Testis (tissue), 3 donors: ENCODE data around the gene SLCO3A1. TPM values are rescaled to one million over a fixed set of nuclear protein-coding genes. Genes with fewer than 3 reads are reported as not detected.

ENCODE experiments used
- DNase-seq: peaks from one replicate; pipeline ENCODE4 v3.0.0-alpha.2; 2019
- H3K27ac ChIP-seq, 2 donors: fragments of 200-600 bp; sonication (generic); one replicate each; pipeline ENCODE4 v1.5.1; 2019
- H3K27me3 ChIP-seq: fragments of 200-600 bp; sonication (generic); one replicate; pipeline ENCODE4 v1.5.1; 2019
- H3K36me3 ChIP-seq: fragments of 200-600 bp; sonication (generic); one replicate; pipeline ENCODE4 v1.5.1; 2017; ENCODE audit warnings: low read depth; ENCODE audit errors: missing control alignments
- H3K4me1 ChIP-seq: fragments of 200-600 bp; sonication (generic); one replicate; pipeline ENCODE4 v1.5.1; 2019
- H3K4me3 ChIP-seq, 2 donors: fragments of 200-600 bp; sonication (generic); one replicate each; pipeline ENCODE4 v1.5.1; 2017 to 2019
- H3K9me3 ChIP-seq: fragments of 200-600 bp; sonication (generic); one replicate; pipeline ENCODE4 v1.5.1; 2017
- CTCF ChIP-seq, 3 experiments: fragments of 450-650 bp in 2 of 3; fragments of 200-600 bp in 1 of 3; sonication (generic) in 1 of 3; IDR thresholded peaks; one replicate each; pipeline ENCODE4 v1.5.1; 2016 to 2019; ENCODE audit warnings: antibody characterized with exemption in 3 of 3, mild to moderate bottlenecking in 2 of 3, moderate library complexity in 1 of 3
- POLR2A ChIP-seq: fragments of 450-650 bp; IDR thresholded peaks from one replicate; pipeline ENCODE4 v1.6.1; 2017; ENCODE audit warnings: antibody characterized with exemption, mild to moderate bottlenecking, moderate library complexity
- WGBS, 2 donors: methylation state at CpG; one replicate each; pipeline ENCODE4 v1.1.5; 2018; 5-methylcytosine and 5-hydroxymethylcytosine counted together
- intact Hi-C: fragments of 100-400 bp; cut with DNase I; formaldehyde crosslinking; loops from one replicate; pipeline ENCODE4 v1.15.1; 2023; ENCODE audit warnings: low total_unique reads
- polyA plus RNA-seq: library from polyadenylated mRNA; stranded (reverse); fragments of 350-450 nt; fragmentation: Illumina TruSeq; extraction: RNeasy Lipid Tissue Mini Kit (QIAGEN cat#74804); gene quantifications from one replicate; pipeline ENCODE4 v1.2.3, GENCODE V29; 2014; ENCODE audit warnings: low read depth, low replicate concordance; ENCODE audit not compliant: insufficient read depth
- total RNA-seq, 2 donors: library from RNA; depleted of rRNA; stranded (reverse); fragments of >200 nt; gene quantifications; one replicate each; pipeline ENCODE4 v1.2.3, GENCODE V29; 2016

The SLCO3A1 gene
- total and polyA plus RNA-seq, 3 donors from 2014 or later = 76.3 to 144 (median 77.2) TPM

DNA sequence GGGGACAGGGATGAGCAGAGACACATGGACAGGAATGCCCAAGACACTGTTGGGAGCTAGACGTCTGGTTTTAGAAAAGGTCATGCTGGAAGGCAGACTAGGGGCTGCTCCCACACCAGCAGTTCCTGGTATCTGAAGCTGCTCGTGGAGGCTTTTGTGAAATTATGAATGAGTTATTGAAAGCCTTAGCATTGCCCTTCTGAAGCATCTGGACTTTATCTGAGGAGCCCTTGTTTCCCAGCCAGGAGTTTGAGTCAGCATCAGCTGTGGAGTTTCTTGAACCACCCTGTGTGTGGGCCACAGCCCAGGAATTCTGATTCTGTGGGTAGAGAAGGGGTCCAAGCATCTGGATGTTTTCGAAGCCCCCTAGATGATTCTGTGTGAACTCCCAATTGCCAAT, 258.7 kb downstream of the SLCO3A1 start:
- no peak overlapping the region for H3K27ac ChIP-seq
- TF ChIP-seq CTCF (IDR thresholded peaks at IDR 0.05) (no peak), POLR2A (no peak)
- no peak for DNase-seq
- H3K4me3 ChIP-seq = no peak overlapping the region
- H3K27me3 ChIP-seq = no peaks in the 10 kb centered on the region
- 40 to 49% methylated on average over 2 to 3 of the region's 3 CpGs for WGBS, 2 donors
- no peaks in the 10 kb centered on the region for H3K4me1 ChIP-seq
- intact Hi-C loops = no loop called here
- H3K9me3 ChIP-seq = no peaks in the 10 kb centered on the region
- no peaks in the 10 kb centered on the region for H3K36me3 ChIP-seq

DNA sequence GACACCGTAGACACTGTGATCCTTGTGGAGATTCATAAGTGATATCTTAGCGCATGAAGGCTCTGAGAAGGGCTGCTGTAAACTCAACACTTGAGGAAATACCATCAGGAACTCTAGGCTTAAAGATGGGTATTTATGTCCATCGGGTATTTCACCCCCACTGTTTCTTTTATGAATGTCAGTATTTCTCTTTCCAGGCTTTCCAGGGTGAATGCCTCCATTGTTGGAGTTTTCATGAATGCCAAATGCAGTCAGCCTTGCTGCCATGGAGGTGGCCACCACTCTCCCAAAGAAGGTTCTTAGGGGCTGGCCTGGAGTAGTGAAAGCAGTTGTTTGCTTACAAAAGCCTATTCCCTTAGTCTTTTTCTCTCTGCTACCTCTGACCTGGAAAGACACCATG, 259.2 kb downstream of the SLCO3A1 start:
- H3K36me3 ChIP-seq = no peaks in the 10 kb centered on the region
- TF ChIP-seq CTCF (IDR thresholded peaks at IDR 0.05) = no peak
- no peak for TF ChIP-seq POLR2A

DNA sequence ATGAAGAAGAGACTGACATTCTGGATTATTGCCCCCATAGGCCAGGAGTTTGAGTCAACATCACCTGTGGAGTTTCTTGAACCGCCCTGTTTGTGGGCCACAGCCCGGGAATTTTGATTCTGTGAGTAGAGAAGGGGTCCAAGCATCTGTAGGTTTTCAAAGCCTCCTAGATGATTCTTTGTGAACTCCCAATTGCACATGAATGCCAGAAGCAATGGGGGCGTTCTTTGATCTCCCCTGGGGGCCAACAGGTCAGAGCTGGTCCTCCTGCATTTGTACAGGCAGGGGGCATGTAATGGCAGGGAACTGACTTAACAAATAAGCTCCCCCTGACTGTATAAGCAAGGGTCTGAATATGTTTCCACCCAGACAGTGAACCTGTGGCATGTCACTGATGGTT, 260.3 kb downstream of the SLCO3A1 start:
- Histone ChIP-seq H3K4me1 (no peaks in the 10 kb centered on the region), H3K36me3 (no peaks in the 10 kb centered on the region), H3K27me3 (no peaks in the 10 kb centered on the region), H3K9me3 (no peaks in the 10 kb centered on the region), H3K4me3 (no peak overlapping the region), H3K27ac (no peak overlapping the region)
- WGBS, 2 donors = 44 to 97% methylated on average over 1 to 3 of the region's 3 CpGs
- intact Hi-C loops = no loop called here
- DNase-seq = no peak
- TF ChIP-seq CTCF (IDR thresholded peaks at IDR 0.05) (no peak), POLR2A (no peak)

More for the DNA sequence above, 259.2 kb downstream of the SLCO3A1 start:
- Histone ChIP-seq H3K9me3 (no peaks in the 10 kb centered on the region), H3K27me3 (no peaks in the 10 kb centered on the region), H3K4me1 (no peaks in the 10 kb centered on the region), H3K27ac (no peak overlapping the region), H3K4me3 (no peak overlapping the region)
- intact Hi-C loops = no loop called here
- no peak for DNase-seq
- 86 to 89% methylated on average over 3 of the region's 3 CpGs for WGBS, 2 donors

GRCh38 chr15:92115834-92116233, 262.3 kb downstream of the SLCO3A1 start:
- H3K27me3 ChIP-seq = no peaks in the 10 kb centered on the region
- H3K4me3 ChIP-seq = no peak overlapping the region
- H3K9me3 ChIP-seq = no peaks in the 10 kb centered on the region
- DNase-seq = no peak
- no peak overlapping the region for H3K27ac ChIP-seq
- intact Hi-C loops = no loop called here
- WGBS, 2 donors = 96 to 100% methylated on average over 1 of the region's 1 CpG
- no peaks in the 10 kb centered on the region for H3K4me1 ChIP-seq
- TF ChIP-seq POLR2A = no peak
- TF ChIP-seq CTCF (IDR thresholded peaks at IDR 0.05) = no peak
- no peaks in the 10 kb centered on the region for H3K36me3 ChIP-seq

DNA sequence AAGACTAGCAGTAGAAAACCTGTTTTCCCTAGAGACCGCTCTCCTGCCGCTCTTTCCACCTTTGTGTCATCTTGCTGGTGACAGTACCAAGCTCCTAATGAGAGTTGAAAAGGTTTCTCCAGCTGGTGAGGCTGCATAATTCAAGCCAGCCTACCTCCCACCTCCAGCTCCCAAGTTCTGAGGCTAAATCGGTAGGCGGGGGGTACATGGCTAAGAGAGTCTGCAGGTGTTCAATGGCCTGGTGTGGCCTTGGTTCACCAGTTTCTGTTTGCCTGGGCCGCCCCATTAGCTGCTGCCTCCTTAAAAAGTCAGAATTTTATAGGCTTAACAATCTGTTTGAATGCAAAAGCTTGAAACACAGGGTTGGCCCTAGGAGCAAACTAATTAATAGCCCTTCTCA, 262.8 kb downstream of the SLCO3A1 start:
- DNase-seq = no peak
- no peak for TF ChIP-seq POLR2A
- TF ChIP-seq CTCF (IDR thresholded peaks at IDR 0.05) = no peak
- WGBS, 2 donors = 91 to 96% methylated on average over 5 of the region's 5 CpGs
- Histone ChIP-seq H3K27me3 (no peaks in the 10 kb centered on the region), H3K36me3 (no peaks in the 10 kb centered on the region), H3K9me3 (no peaks in the 10 kb centered on the region), H3K4me1 (no peaks in the 10 kb centered on the region), H3K4me3 (no peak overlapping the region), H3K27ac (no peak overlapping the region)
- intact Hi-C loops = no loop called here
